Measurements from ENCODE around the gene ZNF236.

The ZNF236 gene

DNA sequence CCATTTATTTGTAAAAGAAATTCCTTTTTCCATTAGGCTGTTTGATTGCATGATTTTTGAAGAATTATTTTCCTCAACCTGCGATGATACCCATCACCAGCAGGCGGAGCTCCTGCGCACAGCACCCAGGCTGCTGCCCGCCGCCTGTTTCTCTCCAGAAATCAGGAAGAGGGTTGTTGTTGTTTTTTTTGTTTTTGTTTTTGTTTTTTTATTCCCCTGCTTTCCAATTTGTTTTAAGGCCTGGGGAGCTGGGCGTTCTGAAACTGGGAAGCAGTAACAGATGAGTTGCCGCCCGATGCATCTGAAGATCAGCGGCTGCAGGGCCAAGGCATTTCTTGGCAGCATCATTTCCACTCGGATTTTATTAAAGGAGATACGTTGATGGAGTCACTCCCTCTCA is 178.2 kb downstream of the ZNF236 start:
- in situ Hi-C loops (cut with HindIII; ENCODE audit: low sequenced_read_pairs): no loop called here

DNA sequence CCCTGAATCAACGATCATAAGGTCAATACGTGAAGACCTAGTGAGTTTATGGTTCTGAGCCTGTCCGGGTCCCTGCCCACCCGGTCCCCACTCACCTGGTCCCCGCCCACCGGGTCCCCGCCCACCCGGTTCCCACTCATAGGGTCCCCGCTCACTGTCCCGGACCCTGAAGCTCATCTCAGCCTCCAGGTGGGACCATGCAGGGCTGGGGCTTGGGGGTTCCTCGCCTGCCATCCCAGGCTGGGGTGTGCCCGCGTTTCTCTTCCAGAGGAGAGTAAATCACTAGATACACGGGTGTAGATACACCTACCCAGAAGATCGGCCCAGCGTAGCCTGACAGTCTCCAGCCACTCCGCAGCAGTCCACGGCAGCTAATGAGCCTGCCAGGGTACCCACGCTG is 178.7 kb downstream of the ZNF236 start:
- in situ Hi-C loops (cut with HindIII; ENCODE audit: low sequenced_read_pairs): no loop called here

DNA sequence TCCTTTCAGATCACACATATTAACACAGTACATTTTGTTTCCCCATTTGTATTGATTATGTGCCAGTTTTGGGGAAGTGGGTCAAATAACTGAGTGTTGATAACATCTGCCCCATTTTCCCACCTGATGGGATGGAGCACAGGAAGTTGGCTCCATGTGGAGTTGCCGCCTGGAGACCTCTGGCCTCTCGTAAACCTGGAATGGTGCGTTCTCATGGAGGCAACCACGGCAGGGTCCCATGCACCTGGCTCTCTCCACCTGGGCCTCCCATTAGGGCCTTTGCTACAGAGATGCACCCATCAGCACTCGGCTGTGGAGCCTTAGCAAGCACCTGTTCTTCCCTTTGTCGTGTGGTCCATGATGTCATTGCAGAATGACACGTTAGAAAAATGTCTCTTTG is 179.6 kb downstream of the ZNF236 start:
- in situ Hi-C loops (cut with HindIII; ENCODE audit: low sequenced_read_pairs): no loop called here

DNA sequence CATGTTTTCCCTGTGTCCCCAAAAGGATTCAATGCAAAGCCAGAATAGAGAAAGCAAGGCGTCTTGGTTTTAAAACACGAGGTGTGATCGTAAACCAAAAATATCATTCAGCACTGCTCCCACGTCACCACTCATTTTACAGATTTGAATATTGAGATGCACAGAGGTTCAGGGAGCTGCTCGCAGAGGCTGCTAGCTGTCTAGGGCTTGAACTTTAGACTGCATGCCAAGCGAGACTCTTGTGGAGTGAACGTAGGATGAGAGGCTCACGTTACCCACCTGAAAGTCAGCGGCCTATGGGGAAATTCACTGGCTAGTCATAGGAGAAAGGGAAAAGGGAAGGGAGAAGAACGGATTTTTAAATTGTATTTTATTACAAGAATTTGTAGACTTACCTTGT is 180.1 kb downstream of the ZNF236 start:
- in situ Hi-C loops (cut with HindIII; ENCODE audit: low sequenced_read_pairs): no loop called here

- in situ Hi-C loops (cut with HindIII; ENCODE audit: low sequenced_read_pairs): no loop called here
Measured at GRCh38 chr18:77003316-77003715, 181.0 kb downstream of the ZNF236 start.

- in situ Hi-C loops (cut with HindIII; ENCODE audit: low sequenced_read_pairs): no loop called here
Measured at GRCh38 chr18:77004555-77005380, 182.4 kb downstream of the ZNF236 start.

- in situ Hi-C loops (cut with HindIII; ENCODE audit: low sequenced_read_pairs): no loop called here
Measured at GRCh38 chr18:77005651-77006195, 183.4 kb downstream of the ZNF236 start.

- in situ Hi-C loops (cut with HindIII; ENCODE audit: low sequenced_read_pairs): no loop called here
Measured at GRCh38 chr18:77006305-77007175, 184.2 kb downstream of the ZNF236 start.

GRCh38 chr18:77007251-77007650 is 184.9 kb downstream of the ZNF236 start:
- in situ Hi-C loops (cut with HindIII; ENCODE audit: low sequenced_read_pairs): no loop called here

DNA sequence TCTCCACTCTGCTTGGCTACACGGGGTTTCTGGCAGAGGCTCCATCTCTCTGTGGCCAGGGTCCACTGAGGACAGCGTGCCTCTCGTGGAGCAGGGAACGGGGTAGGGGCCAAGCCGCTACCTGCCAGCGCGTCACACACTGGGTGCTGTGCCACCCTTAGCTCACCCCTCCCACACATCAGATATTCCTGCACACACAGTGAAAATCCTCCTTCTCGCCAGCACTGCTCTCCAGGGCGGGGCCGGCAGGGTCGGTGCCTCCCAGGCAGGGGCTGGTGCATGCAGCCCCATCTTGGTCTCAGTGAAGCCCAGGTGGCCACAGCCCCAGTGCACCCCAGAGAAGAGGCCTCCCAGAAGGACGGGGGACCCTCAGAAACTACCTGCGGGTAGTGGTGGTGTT is 185.6 kb downstream of the ZNF236 start:
- in situ Hi-C loops (cut with HindIII; ENCODE audit: low sequenced_read_pairs): no loop called here

DNA sequence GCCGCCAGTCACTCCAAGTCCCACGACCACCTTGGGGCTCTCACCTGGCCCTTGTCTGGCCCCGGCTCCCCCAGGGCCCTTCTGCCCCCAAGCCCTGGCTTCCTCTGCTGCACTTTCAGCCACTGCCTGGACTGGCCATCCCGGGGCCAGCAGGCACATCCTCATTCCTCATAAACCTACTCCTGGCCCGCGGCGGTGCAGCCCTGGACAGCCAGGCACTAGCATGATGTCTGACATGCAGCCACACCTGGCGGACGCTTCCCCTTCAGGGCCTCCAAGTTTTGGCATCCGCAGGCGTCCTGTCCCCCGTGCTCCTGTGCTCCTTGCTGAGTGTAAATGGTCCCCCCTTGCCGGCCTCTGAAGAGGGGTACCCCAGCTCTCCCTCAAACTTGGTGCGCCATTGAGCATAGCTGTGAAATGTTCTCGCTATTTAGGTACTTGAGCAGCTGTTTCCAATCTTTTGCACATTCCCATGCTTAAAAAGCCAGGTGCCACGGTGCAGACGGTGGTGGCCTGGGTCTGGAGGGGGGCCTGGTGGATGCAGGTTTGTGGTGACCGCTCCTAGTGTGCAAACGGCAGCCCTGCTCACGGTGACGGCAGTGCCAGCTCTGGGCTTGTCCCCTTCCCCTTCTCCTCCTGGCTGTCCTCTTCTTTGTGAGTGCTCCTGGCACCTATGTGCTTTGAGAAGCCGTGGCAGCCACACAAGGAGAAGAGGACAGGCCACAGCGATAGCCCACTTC is 186.4 kb downstream of the ZNF236 start:
- in situ Hi-C loops (cut with HindIII; ENCODE audit: low sequenced_read_pairs): no loop called here

- in situ Hi-C loops (cut with HindIII; ENCODE audit: low sequenced_read_pairs): no loop called here
Measured at GRCh38 chr18:77009675-77010074, 187.3 kb downstream of the ZNF236 start.

DNA sequence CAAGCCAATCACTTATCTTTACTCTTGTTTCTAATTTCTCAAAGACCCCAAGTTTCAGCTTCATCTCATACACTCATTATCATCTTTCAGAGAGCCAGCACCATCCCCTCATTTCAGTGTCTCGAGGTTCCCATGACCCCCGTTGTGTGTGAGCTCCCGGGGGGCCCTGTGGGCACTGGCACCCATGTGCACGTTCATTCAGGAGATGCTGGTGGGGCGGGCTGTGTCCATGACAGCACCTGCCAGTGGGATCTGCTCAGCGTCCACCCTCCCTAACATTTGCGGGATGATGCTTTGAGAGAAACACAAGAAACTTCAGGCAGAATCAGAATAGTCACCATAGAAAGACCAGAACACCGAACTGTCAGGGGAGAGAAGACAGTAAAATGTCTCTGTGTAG is 189.8 kb downstream of the ZNF236 start:
- in situ Hi-C loops (cut with HindIII; ENCODE audit: low sequenced_read_pairs): no loop called here

GRCh38 chr18:77012806-77013541 is 190.6 kb downstream of the ZNF236 start:
- in situ Hi-C loops (cut with HindIII; ENCODE audit: low sequenced_read_pairs): no loop called here

DNA sequence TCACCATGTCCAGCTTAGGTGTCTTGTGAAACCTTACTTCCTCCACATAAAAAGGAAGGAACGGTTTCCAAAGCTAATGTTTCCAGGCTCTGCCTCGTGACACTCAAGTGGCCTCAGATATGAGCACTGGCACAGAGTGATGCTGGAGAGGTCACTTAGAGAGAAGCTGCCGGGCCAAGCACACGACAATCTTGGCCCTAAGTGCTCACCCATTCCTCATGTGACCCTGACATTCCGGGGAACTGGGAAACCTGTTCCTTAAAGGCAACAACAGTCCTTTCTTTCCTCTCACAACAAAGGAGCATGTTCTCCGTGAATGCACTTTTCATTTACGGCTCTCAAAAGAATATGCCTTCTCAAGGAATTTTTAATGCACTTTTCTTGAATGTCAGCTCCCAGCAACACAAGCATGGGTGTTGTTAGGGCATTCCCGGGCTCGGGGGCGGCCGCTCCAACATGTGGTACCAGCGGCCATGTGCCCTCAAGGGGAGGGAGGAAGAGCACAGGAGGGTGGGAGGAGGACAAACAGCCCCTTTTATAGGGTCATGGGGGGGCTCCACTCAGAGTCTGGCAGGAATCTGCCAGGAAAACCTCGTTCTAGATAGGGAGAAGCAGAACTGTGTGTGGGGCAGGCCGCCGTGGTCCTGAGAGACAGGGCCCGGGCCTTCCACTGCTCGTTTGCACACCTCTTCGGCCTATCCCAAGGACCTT is 191.6 kb downstream of the ZNF236 start:
- in situ Hi-C loops (cut with HindIII; ENCODE audit: low sequenced_read_pairs): no loop called here

DNA sequence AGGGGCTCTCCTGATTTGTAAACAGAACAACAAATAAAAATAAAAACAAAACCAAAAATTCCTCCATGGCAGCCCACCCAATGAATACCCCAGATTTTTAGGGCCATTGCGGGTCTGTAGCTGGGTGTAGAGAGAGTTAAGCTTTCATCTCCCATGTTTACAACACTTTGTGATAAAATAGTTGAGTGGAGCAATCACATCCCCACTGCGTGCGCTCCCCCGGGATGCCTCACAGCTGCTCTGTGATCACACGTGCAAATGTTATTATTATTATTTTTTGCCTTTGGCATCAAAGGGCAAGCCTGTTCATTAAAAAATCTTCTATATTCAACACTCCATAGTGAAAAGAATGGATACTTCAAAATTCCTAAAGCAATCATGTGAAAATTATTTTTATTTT is 192.2 kb downstream of the ZNF236 start:
- in situ Hi-C loops (cut with HindIII; ENCODE audit: low sequenced_read_pairs): no loop called here

DNA sequence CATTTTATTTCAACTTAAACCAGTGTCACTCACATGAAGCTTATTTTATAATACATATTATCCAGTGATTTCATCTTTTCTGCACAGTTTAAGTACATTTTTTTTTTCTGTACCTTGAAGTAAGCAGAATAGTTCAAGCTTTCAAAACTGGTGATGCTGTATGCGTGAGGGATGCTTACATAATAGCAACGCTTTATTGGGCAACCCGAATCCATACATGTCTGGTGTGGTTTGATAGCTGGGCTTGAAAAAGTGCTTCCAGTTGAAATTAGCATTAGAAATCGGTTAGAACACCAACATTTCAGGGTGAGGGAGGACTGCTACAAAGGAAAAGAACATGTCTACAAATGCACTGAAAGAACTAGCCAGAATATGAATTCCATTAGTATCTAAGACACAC is 192.8 kb downstream of the ZNF236 start:
- in situ Hi-C loops (cut with HindIII; ENCODE audit: low sequenced_read_pairs): no loop called here

DNA sequence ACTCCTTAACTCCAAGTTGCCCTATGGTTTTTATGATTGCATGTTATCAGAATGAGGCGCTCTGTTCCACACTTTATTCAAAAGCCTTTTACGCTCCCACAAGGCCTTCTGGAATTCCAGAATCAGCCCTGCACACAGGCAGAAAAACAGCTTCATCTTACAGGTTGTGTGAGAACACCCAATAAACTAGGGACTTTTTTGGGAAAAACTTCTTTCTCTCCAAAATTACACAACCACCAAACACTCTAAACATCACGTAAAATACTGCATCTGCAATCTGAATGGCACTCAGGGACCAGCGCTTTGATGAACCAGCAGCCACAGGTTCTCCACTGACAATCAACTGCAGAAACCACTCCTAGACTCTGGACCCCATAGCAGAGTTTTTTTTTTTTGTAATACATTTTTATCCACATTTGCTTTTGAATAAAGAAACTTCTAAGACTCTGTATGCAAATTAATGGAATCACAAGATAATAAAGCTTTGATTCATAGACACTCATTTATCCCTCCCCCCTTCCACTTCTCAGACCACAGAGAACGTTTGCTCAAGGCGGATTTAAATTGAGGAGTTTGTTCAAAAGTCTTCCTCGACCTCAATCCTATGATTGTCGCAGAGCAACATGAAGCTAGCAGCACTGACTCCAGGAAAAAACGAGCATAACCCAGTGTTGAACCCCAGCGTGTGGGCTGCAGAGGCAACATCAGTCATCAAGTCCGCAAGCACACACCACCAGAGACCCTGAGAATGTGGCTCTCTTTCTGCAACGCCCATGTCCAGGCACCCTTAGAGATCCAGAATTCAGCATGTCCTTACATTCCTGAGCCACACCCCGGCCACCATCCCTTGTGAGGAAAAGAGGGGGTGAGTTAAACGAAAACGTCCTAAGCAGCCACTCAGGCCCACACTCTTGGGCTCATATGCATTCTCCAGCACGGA is 193.7 kb downstream of the ZNF236 start:
- in situ Hi-C loops (cut with HindIII; ENCODE audit: low sequenced_read_pairs): no loop called here

DNA sequence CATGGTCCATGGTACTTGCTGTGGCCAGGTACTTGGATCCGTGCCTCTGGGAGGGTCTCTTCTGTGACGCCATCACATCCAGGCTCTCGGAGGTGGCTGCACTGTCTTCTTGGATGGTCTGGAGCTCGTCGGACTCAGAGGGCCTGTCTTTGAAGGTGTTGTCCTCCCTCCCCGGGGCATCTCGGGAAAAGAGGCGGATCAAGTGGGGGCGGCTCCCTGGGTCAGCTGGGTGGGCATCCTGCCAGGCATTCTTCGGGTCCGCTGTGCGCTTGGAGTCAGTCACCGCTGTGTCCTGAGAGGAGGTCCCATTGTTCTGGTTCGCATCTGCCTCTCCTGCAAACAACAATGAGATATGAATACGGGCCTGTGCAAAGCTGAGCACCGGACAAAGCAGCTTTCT is 194.6 kb downstream of the ZNF236 start:
- in situ Hi-C loops (cut with HindIII; ENCODE audit: low sequenced_read_pairs): no loop called here
